Measurements from ENCODE around the gene KRTAP5-5. TPM values are rescaled to one million over a fixed set of nuclear protein-coding genes. Genes with fewer than 3 reads are reported as not detected.

KRTAP5-5 gene
- total RNA-seq, 1 donor from 2014 or later = not detected

GRCh38 chr11:1608363-1608762 is 21.2 kb upstream of the KRTAP5-5 start, which contains the start of gene KRTAP5-3:
Gene KRTAP5-3 (minus strand): TSS chr11:1608463. CDS start chr11:1608385, 78 bp downstream.
- TF ChIP-seq CTCF (IDR thresholded peaks at IDR 0.05) = no peak
- ATAC-seq = no peak
- Histone ChIP-seq H3K36me3 (no peaks in the 10 kb centered on the region), H3K27me3 (ENCODE audit: low read depth) (peaks cover 15% of the 10 kb centered on the region), H3K9me3 (no peaks in the 10 kb centered on the region), H3K4me3 (no peak within 1 kb of the TSS), H3K27ac (no peak within 1 kb of the TSS), H3K4me1 (no peaks in the 10 kb centered on the region)
- DNase-seq = no peak
- intact Hi-C loops (cut with DNase I) = no loop called here

GRCh38 chr11:1618231-1618630 is 11.3 kb upstream of the KRTAP5-5 start:
- DNase-seq = no peak
- H3K27ac ChIP-seq = no peak overlapping the region
- ATAC-seq = no peak

GRCh38 chr11:1619449-1619848 is 10.1 kb upstream of the KRTAP5-5 start:
- Histone ChIP-seq H3K4me1 (no peaks in the 10 kb centered on the region), H3K9me3 (no peaks in the 10 kb centered on the region), H3K4me3 (no peak overlapping the region), H3K27me3 (ENCODE audit: low read depth) (peaks cover 32% of the 10 kb centered on the region), H3K36me3 (no peaks in the 10 kb centered on the region), H3K27ac (no peak overlapping the region)
- DNase-seq (no peak), ATAC-seq (no peak)
- no peak for TF ChIP-seq CTCF (IDR thresholded peaks at IDR 0.05)
- intact Hi-C loops (cut with DNase I) = no loop called here

More at GRCh38 chr11:1618231-1618630, 11.3 kb upstream of the KRTAP5-5 start:
- Histone ChIP-seq H3K9me3 (no peaks in the 10 kb centered on the region), H3K27me3 (ENCODE audit: low read depth) (peaks cover 32% of the 10 kb centered on the region), H3K36me3 (no peaks in the 10 kb centered on the region), H3K4me3 (no peak overlapping the region), H3K4me1 (no peaks in the 10 kb centered on the region)
- intact Hi-C loops (cut with DNase I) = no loop called here
- no peak for TF ChIP-seq CTCF (IDR thresholded peaks at IDR 0.05)

GRCh38 chr11:1622086-1622485 is 7.5 kb upstream of the KRTAP5-5 start, which contains the start of gene KRTAP5-4:
Gene KRTAP5-4 (minus strand): TSS chr11:1622138. CDS start chr11:1622093, 45 bp downstream.
- peaks cover 11% of the 10 kb centered on the region for H3K27me3 ChIP-seq (ENCODE audit: low read depth)
- no peak for TF ChIP-seq CTCF (IDR thresholded peaks at IDR 0.05)
- H3K4me3 ChIP-seq = no peak within 1 kb of the TSS
- H3K36me3 ChIP-seq = no peaks in the 10 kb centered on the region
- no peaks in the 10 kb centered on the region for H3K4me1 ChIP-seq
- no peak for ATAC-seq
- H3K9me3 ChIP-seq = no peaks in the 10 kb centered on the region
- no peak for DNase-seq
- intact Hi-C loops (cut with DNase I) = no loop called here
- H3K27ac ChIP-seq = no peak within 1 kb of the TSS

GRCh38 chr11:1623716-1624115 is 5.9 kb upstream of the KRTAP5-5 start:
- no peak for DNase-seq
- Histone ChIP-seq H3K27ac (no peak overlapping the region), H3K27me3 (ENCODE audit: low read depth) (peaks cover 11% of the 10 kb centered on the region), H3K9me3 (no peaks in the 10 kb centered on the region), H3K4me1 (peaks cover 2% of the 10 kb centered on the region), H3K4me3 (no peak overlapping the region), H3K36me3 (no peaks in the 10 kb centered on the region)
- intact Hi-C loops (cut with DNase I) = no loop called here
- TF ChIP-seq CTCF (IDR thresholded peaks at IDR 0.05) = no peak
- ATAC-seq = no peak
